PC-9 (cell line): ENCODE data around the gene SBF2. TPM values are rescaled to one million over a fixed set of nuclear protein-coding genes. Genes with fewer than 3 reads are reported as not detected.

Experiments used
- BruUV-seq: library from RNA; stranded (reverse); fragments of 400-500 nt; replicated peaks from 2 replicates; lab custom pipeline; 2021; lab: Mats Ljungman, UMichigan
- CTCF ChIA-PET: fragments of 300-600 bp; sonication (Branson Sonifier 250); formaldehyde crosslinking; loops from one replicate; lab custom pipeline; 2022; ENCODE audit warnings: antibody characterized with exemption; lab: Charles Lee
- POLR2A ChIA-PET: fragments of 300-600 bp; sonication (Branson Sonifier 250); formaldehyde crosslinking; loops from one replicate; lab custom pipeline; 2022; ENCODE audit warnings: antibody characterized with exemption; ENCODE audit not compliant: unreplicated experiment; lab: Charles Lee
- DNase-seq, 2 experiments: peaks; one replicate each; pipeline versions ENCODE4 v3.0.0 to v3.0.0-alpha.2; 2015 to 2022; ENCODE audit warnings: mixed read lengths in 1 of 2
- H2AFZ ChIP-seq: fragments of 200-600 bp; sonication (generic); 2 replicates; pipeline ENCODE4 v1.8.1; 2017; ENCODE audit warnings: antibody characterized with exemption
- H3F3A ChIP-seq: fragments of 200-600 bp; sonication (generic); 2 replicates; pipeline ENCODE4 v1.8.1; 2017; ENCODE audit warnings: antibody characterized with exemption, mild to moderate bottlenecking, low read depth; ENCODE audit not compliant: insufficient read depth
- H3K27ac ChIP-seq: fragments of 200-600 bp; sonication (generic); 2 replicates; pipeline ENCODE4 v1.6.1; 2016; ENCODE audit warnings: mixed run types
- H3K27me3 ChIP-seq: fragments of 200-600 bp; sonication (generic); 2 replicates; pipeline ENCODE4 v1.6.1; 2016; ENCODE audit warnings: low read depth, mixed run types; ENCODE audit not compliant: insufficient read depth
- H3K36me3 ChIP-seq: fragments of 200-600 bp; sonication (generic); 2 replicates; pipeline ENCODE4 v1.6.1; 2016; ENCODE audit warnings: low read depth, mixed run types
- H3K4me1 ChIP-seq: fragments of 200-600 bp; sonication (generic); replicated peaks from 2 replicates; pipeline ENCODE4 v1.6.1; 2016; ENCODE audit warnings: mixed run types; ENCODE audit not compliant: insufficient read depth
- H3K4me2 ChIP-seq: fragments of 200-600 bp; sonication (generic); 2 replicates; pipeline ENCODE4 v1.6.1; 2017; ENCODE audit warnings: mixed run types
- H3K4me3 ChIP-seq: fragments of 200-600 bp; sonication (generic); 2 replicates; pipeline ENCODE4 v1.6.1; 2016; ENCODE audit warnings: mixed run types
- H3K79me2 ChIP-seq: fragments of 200-600 bp; sonication (generic); 2 replicates; pipeline ENCODE4 v1.6.1; 2017; ENCODE audit warnings: low read depth, mixed run types
- H3K9me2 ChIP-seq: fragments of 200-600 bp; sonication (generic); 2 replicates; pipeline ENCODE4 v1.8.1; 2017; ENCODE audit warnings: mild to moderate bottlenecking; ENCODE audit not compliant: insufficient read depth
- H3K9me3 ChIP-seq: fragments of 200-600 bp; sonication (generic); 2 replicates; pipeline ENCODE4 v1.8.1; 2016; ENCODE audit warnings: low read depth; ENCODE audit not compliant: insufficient read depth
- H4K20me1 ChIP-seq: fragments of 200-600 bp; sonication (generic); 2 replicates; pipeline ENCODE4 v1.8.1; 2017; ENCODE audit not compliant: insufficient read depth
- EZH2 ChIP-seq: fragments of 200-600 bp; sonication (generic); IDR thresholded peaks from 2 replicates; pipeline ENCODE4 v1.8.0; 2017; ENCODE audit warnings: antibody characterized with exemption, low read depth
- intact Hi-C: fragments of 100-400 bp; cut with micrococcal nuclease; formaldehyde crosslinking; loops from one replicate; pipeline ENCODE4 v1.10.0; 2022; ENCODE audit not compliant: unreplicated experiment
- total RNA-seq: library from RNA; stranded (reverse); gene quantifications from 2 replicates; pipeline ENCODE4 v1.2.3, GENCODE V29; 2021
- TF ChIP-seq, protein P1 (sequence below): fragments of 200-600 bp; sonication (generic); conservative IDR thresholded peaks from 2 replicates; pipeline ENCODE4 v1.6.1; 2017; ENCODE audit warnings: mixed run types, antibody characterized with exemption, mild to moderate bottlenecking, moderate library complexity

Gene SBF2
- total RNA-seq, 1 experiment from 2014 or later, result 18.6 TPM

DNA sequence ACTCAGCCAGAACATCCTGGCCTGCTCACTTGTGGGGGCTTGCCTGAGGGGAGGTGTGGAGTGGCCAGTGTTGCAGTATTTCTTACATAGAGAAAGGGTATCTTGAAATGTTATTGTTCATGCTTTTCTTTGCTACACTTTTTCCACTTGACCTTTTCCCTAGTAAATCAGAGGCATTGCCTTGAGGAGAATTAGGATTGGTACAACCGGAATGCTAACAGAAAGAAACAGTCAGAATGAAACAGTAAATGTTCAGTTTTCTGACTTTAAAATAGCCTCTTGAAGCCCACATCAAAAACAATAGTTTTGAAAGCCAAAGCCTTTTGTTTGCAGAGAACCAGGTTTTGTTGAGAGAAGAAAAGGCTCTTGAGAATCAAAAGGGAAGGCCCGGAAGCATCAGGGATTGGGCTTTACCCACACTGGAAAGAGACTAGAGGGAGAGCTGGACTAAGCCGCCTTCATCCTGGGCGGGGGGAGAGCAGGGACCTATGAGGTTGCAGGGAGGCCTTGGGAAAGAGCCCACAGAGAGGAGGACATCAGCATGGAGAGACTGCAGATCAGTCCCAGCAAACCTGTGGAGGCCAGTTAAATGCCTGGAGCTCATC, 23.2 kb upstream of the SBF2 start:
- POLR2A ChIA-PET, result no interaction called here
- intact Hi-C loops, result no loop called here
- H4K20me1 ChIP-seq, result no peaks in the 10 kb centered on the region
- H3K27ac ChIP-seq, result no peak overlapping the region
- no TSS peak for BruUV-seq
- H2AFZ ChIP-seq, result no peak overlapping the region
- H3K79me2 ChIP-seq, result no peaks in the 10 kb centered on the region
- peaks cover under 1% of the 10 kb centered on the region for H3K4me1 ChIP-seq
- H3K27me3 ChIP-seq, result no peaks in the 10 kb centered on the region
- no peaks in the 10 kb centered on the region for H3K9me2 ChIP-seq
- H3K4me2 ChIP-seq, result no peak overlapping the region
- H3F3A ChIP-seq, result peaks cover under 1% of the 10 kb centered on the region; the same call in 1 of the 2 replicates
- CTCF ChIA-PET, result no interaction called here
- TF ChIP-seq EZH2, result no peak
- TF ChIP-seq, protein P1, sequence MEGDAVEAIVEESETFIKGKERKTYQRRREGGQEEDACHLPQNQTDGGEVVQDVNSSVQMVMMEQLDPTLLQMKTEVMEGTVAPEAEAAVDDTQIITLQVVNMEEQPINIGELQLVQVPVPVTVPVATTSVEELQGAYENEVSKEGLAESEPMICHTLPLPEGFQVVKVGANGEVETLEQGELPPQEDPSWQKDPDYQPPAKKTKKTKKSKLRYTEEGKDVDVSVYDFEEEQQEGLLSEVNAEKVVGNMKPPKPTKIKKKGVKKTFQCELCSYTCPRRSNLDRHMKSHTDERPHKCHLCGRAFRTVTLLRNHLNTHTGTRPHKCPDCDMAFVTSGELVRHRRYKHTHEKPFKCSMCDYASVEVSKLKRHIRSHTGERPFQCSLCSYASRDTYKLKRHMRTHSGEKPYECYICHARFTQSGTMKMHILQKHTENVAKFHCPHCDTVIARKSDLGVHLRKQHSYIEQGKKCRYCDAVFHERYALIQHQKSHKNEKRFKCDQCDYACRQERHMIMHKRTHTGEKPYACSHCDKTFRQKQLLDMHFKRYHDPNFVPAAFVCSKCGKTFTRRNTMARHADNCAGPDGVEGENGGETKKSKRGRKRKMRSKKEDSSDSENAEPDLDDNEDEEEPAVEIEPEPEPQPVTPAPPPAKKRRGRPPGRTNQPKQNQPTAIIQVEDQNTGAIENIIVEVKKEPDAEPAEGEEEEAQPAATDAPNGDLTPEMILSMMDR, result no peak
- H3K9me3 ChIP-seq, result no peaks in the 10 kb centered on the region
- H3K4me3 ChIP-seq, result no peak overlapping the region
- DNase-seq, result no peak
- no peaks in the 10 kb centered on the region for H3K36me3 ChIP-seq

DNA sequence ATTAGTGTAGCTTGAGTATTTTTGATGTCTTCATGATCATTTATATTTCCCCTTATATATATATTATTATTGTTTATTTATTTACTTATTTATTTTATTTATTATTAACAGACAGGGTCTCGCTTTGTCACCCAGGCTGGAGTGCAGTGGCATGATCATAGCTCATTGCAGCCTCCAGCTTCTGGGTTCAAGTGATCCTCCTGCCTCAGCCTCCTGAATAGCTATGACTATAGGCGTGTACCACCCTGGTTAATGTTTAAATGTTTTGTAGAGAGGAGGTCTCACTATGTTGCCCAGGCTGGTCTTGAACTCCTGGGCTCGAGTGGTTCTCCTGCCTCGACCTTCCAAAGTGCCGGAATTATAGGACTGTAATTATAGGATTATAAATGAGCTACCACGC, 21.1 kb upstream of the SBF2 start:
- no peaks in the 10 kb centered on the region for H3K9me3 ChIP-seq
- no peak overlapping the region for H3K4me3 ChIP-seq
- H3K36me3 ChIP-seq, result no peaks in the 10 kb centered on the region
- ChIA-PET POLR2A (no interaction called here), CTCF (no interaction called here)
- H3K4me2 ChIP-seq, result no peak overlapping the region
- H3K27me3 ChIP-seq, result no peaks in the 10 kb centered on the region
- no peaks in the 10 kb centered on the region for H3K79me2 ChIP-seq
- no peaks in the 10 kb centered on the region for H3K9me2 ChIP-seq
- H4K20me1 ChIP-seq, result no peaks in the 10 kb centered on the region
- H2AFZ ChIP-seq, result no peak overlapping the region
- no peak for DNase-seq
- H3K4me1 ChIP-seq, result peaks cover 5% of the 10 kb centered on the region
- no peak for TF ChIP-seq EZH2
- TF ChIP-seq, protein P1, result no peak
- H3K27ac ChIP-seq, result no peak overlapping the region
- no TSS peak for BruUV-seq
- intact Hi-C loops, result no loop called here
- peaks cover 2% of the 10 kb centered on the region; the same call in 1 of the 2 replicates for H3F3A ChIP-seq

DNA sequence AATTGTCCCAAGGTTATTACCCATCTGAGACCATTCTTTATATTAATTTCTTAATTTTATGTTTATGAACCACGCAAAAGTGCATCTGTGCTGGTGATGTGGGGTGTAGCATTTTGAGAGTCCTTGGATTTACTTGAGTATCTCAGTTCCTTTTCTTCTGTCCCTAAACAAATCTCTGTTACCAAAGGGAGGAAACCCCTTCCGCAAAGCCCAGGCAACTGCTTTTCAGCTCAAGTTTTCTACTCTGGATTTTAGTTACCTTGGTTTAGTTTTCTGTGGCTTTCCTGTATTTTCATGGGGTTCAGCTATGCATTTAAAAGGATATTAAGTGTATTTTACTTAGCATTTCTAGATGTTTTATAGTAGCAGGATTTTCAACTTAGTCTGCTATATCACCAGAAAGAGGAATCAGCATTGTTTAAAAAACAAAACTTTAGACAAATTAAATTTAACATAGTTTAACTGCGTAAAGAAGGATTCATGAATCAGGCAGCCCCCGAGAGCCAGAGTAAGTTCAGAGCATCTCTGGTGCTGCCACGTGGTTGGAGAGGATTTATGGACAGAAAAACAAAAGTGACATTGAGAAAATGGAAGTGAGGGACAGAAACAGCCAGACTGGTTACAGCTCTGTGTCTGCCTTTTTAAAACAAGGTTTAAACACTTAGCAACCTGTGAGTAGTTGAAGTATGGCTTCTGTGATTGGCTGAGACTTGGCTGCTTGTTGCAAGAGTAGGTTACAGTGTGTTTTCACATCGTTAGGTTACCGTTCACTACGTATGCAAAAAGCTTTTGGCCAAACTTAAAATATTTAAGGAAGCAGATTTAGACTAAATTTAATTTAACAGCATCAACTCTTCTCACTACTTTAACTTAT, 20.4 kb upstream of the SBF2 start:
- Histone ChIP-seq H3K4me2 (no peak overlapping the region), H3F3A (peaks cover 8% of the 10 kb centered on the region; the same call in 1 of the 2 replicates), H3K4me3 (no peak overlapping the region), H3K27ac (no peak overlapping the region), H3K9me2 (no peaks in the 10 kb centered on the region), H4K20me1 (no peaks in the 10 kb centered on the region), H3K36me3 (no peaks in the 10 kb centered on the region), H2AFZ (no peak overlapping the region), H3K79me2 (no peaks in the 10 kb centered on the region), H3K4me1 (peaks cover 12% of the 10 kb centered on the region), H3K9me3 (no peaks in the 10 kb centered on the region), H3K27me3 (no peaks in the 10 kb centered on the region)
- TF ChIP-seq, protein P1, result no peak
- no peak for TF ChIP-seq EZH2
- CTCF ChIA-PET, result no interaction called here
- DNase-seq, result no peak
- POLR2A ChIA-PET, result no interaction called here
- intact Hi-C loops, result no loop called here
- BruUV-seq, result no TSS peak
